HCT116 (cell line): ENCODE measurements around the gene CA10.

Experiments
- CTCF ChIP-seq, 3 experiments: fragments of 200-600 bp in 1 of 3; sonication (generic) in 1 of 3; IDR thresholded peaks in 2 of 3; conservative IDR thresholded peaks in 1 of 3; 2 replicates each; pipeline ENCODE4 v1.5.1; 2012 to 2017; ENCODE audit warnings: low read depth in 2 of 3, low read length in 2 of 3, antibody characterized with exemption in 1 of 3, borderline replicate concordance in 1 of 3, control low read depth in 1 of 3, mild to moderate bottlenecking in 1 of 3, mixed read lengths in 1 of 3, mixed run types in 1 of 3, moderate library complexity in 1 of 3; ENCODE audit not compliant: insufficient read depth in 1 of 3
- ELF1 ChIP-seq: IDR thresholded peaks from 2 replicates; pipeline ENCODE4 v1.6.1; 2012; ENCODE audit warnings: low read depth, borderline replicate concordance
- EZH2 ChIP-seq: fragments of 200-600 bp; sonication (generic); IDR thresholded peaks from 2 replicates; pipeline ENCODE4 v1.6.1; 2017; ENCODE audit warnings: antibody characterized with exemption, mixed run types
- EZH2phosphoT487 ChIP-seq: fragments of 200-600 bp; IDR thresholded peaks from 2 replicates; pipeline ENCODE4 v1.6.1; 2018; ENCODE audit warnings: antibody characterized with exemption, borderline replicate concordance
- FOSL1 ChIP-seq: IDR thresholded peaks from 2 replicates; pipeline ENCODE4 v1.6.1; 2012; ENCODE audit warnings: low read depth
- POLR2A ChIP-seq: IDR thresholded peaks from 2 replicates; pipeline ENCODE4 v1.7.0; 2011; ENCODE audit warnings: borderline replicate concordance; ENCODE audit not compliant: insufficient read depth, insufficient read length; ENCODE audit errors: extremely low read depth
- REST ChIP-seq: IDR thresholded peaks from 2 replicates; pipeline ENCODE4 v1.6.1; 2012; ENCODE audit warnings: low read depth
- SRF ChIP-seq: IDR thresholded peaks from 2 replicates; pipeline ENCODE4 v1.6.1; 2012; ENCODE audit warnings: low read depth
- TCF7L2 ChIP-seq: IDR thresholded peaks from 2 replicates; pipeline ENCODE4 v1.7.0; 2011; ENCODE audit warnings: borderline replicate concordance, inconsistent platforms; ENCODE audit not compliant: insufficient read depth, insufficient read length; ENCODE audit errors: extremely low read depth
- YY1 ChIP-seq: IDR thresholded peaks from 2 replicates; pipeline ENCODE4 v1.6.1; 2011; ENCODE audit warnings: low read length, low read depth, moderate library complexity, mild to moderate bottlenecking; ENCODE audit not compliant: insufficient replicate concordance; ENCODE audit errors: extremely low read depth
- ZFX ChIP-seq: fragments of 450-650 bp; IDR thresholded peaks from 2 replicates; pipeline ENCODE4 v1.6.1; 2017
- TF ChIP-seq, protein P1 (sequence below): IDR thresholded peaks from 2 replicates; pipeline ENCODE4 v1.6.1; 2012

- TF ChIP-seq TCF7L2 (no peak), CTCF (IDR thresholded peaks at IDR 0.05 in 2 of 3, conservative IDR thresholded peaks at IDR 0.05 in 1 of 3; ENCODE audit: borderline replicate concordance in 1 of 3, insufficient read depth in 1 of 3, low read depth in 2 of 3, low read length in 2 of 3) (no peak), SRF (no peak), REST (no peak), POLR2A (no peak), EZH2 (no peak), EZH2phosphoT487 (no peak), ZFX (no peak), ELF1 (no peak), YY1 (no peak), FOSL1 (no peak)
- TF ChIP-seq, protein P1, sequence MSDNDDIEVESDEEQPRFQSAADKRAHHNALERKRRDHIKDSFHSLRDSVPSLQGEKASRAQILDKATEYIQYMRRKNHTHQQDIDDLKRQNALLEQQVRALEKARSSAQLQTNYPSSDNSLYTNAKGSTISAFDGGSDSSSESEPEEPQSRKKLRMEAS: no peak
These were observed 457.0 kb downstream of the CA10 start for GRCh38 chr17:51701501-51701900.
